GM21576 (cell line): ENCODE data around the gene PLAAT5.
"Not testable (repeated sequence)": the region's sequence is repeated elsewhere in the genome, so short reads cannot be mapped to it uniquely, and the experiment has no call there.

Experiments
- ATAC-seq: cut with Tn5 transposase; IDR thresholded peaks from one replicate; pipeline ENCODE4 v1.9.1; 2021; ENCODE audit warnings: mild to moderate bottlenecking, moderate library complexity; ENCODE audit not compliant: unreplicated experiment

Gene PLAAT5

DNA sequence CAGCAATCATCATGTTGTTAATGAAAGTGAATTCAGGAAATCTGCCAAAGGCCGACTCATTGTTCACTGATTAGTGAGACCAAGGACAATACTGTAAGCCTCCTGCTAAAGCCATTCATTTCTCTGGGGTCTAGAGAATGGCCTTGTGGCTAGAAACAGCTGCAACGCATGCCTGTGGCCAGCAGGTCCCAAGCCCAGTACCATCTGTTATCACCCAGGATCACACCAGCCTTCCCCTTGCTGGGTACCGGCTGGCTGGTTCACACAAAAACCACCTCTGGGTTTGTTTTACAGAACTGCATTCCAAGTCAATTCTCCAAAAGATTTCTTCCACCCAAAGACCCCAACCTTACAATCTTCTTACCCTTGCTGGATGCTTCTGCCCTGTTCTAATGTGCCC, 1.1 kb downstream of the PLAAT5 start:
- ATAC-seq: no peak

DNA sequence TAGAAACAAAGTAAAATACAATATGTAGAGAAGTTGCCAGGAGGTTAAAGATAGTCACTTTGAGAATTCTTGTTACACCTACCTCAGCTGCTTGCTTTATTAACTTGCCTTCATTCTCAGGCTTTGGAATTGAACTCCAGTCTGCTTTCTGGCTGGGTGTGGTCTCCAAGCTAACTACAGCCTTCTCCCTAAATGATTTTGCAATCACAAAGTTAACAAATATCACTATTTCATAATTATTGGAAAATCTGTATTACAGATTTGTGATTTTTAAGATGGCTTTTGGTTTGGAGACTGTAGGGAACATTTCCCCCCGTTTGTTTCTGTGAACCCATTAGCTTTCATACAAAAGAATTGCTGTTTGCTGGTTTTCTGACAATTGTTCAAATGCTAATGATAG, 2.2 kb downstream of the PLAAT5 start:
- no peak for ATAC-seq

DNA sequence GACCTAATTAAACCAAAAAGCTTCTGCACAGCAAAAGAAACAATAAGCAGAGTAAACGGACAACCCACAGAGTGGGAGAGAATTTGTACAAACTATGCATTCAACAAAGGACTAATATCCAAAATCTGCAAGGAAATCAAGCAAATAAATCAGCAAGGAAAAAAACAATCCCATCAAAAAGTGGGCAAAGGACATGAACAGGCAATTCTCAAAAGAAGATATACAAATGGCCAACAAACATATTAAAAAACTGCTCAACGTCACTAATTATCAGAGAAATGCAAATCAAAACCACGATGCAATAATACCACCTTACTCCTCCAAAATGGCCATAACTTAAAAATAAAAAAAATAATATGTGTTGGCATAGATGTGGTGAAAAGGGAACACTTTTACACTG, 5.2 kb downstream of the PLAAT5 start:
- ATAC-seq: no peak

DNA sequence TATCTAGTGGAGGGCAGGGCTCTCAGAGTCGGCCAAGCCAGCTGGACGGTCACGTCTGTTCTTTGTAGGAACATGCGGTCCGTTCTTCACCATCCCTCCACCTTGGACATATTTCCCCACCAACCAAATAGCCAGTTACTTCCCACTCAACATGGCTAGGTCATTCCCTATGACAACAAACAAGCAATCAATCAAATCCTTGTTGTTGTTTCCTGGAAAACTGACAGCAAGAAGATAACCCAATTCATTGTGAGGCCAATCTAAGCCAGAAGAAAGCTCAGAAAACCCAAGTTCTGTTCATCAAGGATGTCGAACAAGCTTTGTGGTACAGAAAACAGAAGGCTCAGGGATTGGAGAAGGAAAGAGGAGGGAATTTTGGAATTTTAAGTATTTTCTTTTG, 10.9 kb downstream of the PLAAT5 start:
- no peak for ATAC-seq

DNA sequence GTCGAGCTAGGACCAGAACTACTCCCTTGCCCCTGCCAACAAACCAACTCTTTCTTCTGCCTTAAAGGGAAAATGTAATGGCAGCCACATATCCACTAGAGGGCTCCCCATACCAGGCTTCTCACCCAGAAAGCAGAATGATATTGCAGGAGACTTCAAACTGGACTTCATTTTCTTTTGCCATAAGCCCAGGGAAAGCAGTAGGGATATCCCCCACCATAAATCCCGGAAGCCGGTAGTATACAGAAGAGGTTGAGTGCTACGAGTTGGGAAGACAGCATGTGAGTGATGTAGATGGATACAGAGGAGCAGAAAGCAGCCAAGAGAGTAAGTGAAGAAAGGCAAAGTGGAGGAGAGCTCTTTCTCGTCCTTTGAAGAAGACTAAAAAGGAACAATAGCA, 12.1 kb downstream of the PLAAT5 start:
- no peak for ATAC-seq

DNA sequence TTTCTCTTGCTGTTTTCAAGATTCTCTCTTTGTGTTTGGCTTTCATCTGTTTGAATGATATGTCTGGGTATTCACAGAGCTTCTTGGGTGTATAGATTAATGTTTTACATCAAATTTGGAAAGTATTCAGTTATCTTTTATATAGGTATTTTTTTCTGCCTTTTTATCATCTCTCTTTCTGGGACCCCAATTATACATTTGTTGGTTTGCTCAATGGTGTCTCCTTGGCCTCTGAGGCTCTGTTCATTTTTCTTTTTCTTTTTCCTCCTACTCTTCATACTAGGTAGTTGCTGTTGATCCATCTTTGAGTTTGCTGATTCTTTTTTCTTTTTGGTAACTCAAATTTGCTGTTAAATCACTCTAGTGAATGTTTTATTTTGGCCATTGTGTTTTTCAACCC, 14.3 kb downstream of the PLAAT5 start:
- no peak for ATAC-seq

DNA sequence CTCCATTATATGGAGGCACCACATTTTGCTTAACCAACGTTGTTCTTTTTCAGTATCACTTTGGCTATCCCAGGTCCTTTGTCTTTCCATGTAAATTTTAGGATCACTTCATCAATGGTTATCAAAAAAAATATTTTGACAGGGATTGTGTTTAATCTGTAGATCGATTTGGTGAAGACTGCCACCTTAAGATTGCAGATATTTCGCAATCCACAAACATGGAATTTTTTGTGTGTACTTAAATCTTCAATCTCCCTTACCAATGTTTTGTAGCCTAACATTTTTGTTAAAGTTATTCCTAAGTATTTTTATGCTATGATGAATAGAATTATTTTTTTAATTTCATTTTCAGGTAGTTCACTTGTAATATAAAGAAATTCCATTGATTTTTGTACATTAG, 18.6 kb downstream of the PLAAT5 start:
- ATAC-seq: no peak

DNA sequence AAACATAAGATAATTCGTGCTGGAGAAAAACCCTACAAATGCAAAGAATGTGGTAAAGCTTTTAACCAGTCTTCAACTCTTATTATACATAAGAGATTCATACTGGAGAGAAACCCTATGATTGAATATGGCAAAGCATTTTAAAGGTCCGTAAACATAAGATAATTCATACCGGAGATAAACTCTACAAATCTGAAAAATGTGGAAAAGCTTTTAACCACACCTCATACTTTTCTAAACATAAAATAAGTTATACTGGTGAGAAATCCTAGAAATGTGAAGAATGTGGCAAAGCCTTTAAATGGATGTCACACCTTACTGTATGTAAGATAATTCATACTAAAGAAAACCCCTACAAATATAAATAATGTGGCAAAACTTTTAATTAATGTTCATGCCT, 20.7 kb downstream of the PLAAT5 start:
- ATAC-seq: no peak

DNA sequence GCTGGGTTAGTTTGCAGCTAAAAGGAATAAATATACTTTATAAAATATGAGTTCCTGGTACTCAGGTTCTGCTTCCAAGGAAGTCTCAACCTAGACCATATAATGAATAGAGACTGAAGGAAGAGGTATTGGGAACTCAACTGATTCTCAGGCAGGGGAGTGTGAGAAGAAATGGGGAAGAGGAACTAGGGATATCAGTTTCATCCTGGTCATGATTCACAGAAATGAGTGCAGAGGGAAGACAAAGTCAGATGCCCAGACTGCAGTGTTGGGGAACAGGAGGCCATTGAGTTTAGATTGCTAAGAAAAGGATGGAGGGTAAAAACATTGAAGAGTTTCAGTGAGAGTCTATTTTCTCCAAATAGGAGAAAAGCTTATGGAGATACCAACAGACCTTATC, 28.8 kb downstream of the PLAAT5 start:
- no peak for ATAC-seq

DNA sequence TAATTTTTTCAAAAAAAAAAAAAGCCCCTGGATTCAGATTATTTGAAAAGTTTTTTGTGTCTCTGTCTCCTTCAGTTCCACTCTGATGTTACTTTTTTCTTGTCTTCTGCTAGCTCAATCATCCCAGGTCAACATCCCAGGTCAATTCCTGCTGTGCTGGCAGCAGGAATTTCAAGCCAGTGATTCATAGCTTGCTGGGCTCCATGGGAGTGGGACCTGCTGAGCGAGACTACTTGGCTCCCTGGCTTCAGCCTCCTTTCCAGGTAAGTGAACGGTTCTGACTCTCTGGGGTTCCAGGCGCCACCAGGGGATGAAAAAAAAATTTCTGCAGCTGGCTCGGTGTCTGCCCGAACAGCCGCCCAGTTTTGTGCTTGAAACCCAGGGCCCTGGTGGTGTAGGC, 31.4 kb downstream of the PLAAT5 start:
- ATAC-seq: no peak

DNA sequence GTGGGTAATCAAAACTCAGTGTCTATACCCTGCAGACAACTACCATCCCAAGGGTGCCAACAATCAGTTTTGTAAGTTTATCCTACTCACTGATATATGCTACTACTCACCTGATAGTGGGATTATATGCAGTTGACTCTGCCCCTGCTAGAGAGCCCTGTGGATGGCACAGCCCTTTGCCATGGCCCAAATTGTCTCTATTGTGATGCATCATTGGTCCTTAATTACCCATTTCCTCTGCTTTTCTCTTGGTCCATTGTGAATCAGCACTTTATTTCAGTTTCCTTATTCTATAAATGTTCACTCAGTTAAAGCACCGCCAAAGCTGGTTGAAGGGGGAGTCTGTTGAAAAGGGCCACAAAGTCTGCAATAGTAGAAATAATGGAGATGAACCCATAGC, 42.3 kb downstream of the PLAAT5 start:
- ATAC-seq: no peak

DNA sequence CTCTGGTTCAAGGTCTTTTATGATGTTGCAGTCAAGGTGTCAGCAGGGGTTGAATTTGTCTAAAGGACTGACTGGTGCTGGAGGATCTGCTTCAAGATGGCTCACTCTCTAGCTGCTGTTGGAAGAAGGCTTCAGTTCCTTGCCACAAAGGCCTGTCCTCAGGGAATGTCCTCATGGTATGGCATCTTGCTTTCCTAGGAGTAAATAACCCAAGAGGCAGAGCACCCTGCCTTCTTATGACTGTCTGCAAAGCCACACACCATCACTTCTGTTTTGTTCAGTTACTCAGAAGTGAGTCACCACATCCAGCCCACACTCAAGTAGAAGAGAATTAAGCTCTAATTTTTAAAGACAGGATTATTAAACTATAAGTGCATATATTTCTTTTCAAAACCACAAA, 45.2 kb downstream of the PLAAT5 start:
- no peak for ATAC-seq

DNA sequence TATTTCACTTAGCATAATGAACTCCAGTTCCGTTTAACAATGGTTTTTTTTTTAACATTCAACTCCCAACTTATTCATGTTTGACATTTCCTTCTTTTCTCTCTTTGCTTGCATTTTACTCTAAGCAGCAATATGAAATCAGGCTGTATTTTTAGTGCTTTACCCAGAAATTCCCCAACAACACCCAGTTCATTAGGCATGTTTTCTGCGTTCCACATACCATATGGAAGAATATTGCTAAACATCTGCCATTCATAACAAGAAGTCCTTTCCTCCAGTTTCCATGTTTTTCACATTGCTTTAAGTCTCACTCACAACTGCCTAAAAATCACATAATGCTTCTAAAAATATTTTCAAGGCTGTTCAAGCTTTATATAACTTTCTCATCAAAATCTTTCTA, 45.8 kb downstream of the PLAAT5 start:
- ATAC-seq: no peak

DNA sequence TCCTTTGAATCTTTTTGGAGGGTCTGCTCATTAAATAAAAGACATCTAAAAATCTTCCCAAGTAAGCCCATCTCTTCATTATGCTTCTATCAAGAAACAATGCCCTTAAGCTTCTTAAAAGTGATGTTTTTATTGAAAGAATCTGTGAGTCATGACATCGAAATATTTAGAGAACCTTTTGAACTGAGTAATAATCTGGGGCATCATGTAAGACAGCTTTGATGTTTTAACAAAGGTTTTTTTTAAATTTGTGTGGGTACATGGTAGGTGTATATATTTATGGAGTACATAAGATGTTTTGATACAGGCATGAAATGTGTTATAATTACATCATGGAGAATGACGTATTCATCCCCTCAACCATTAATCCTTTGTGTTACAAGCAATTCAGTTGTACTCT, 46.8 kb downstream of the PLAAT5 start:
- ATAC-seq: no peak

DNA sequence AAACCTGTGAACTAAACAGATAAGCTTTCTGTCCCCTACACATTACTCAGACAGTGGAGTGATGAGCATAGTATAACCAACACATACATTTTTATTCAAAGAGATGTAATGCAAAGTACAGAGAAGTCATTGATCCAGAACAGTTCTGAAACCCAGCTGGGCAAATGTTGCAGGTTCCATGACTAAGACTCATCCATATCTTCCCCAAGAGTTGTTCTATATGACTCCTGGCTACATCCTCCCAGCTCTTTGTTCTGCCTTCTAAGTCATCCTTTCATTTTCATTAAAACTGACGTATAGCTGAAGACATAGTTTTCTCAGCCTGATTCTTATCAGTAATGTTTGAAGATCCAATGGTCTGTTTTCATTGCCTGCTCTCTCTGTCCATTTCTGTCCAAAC, 47.3 kb downstream of the PLAAT5 start:
- no peak for ATAC-seq

DNA sequence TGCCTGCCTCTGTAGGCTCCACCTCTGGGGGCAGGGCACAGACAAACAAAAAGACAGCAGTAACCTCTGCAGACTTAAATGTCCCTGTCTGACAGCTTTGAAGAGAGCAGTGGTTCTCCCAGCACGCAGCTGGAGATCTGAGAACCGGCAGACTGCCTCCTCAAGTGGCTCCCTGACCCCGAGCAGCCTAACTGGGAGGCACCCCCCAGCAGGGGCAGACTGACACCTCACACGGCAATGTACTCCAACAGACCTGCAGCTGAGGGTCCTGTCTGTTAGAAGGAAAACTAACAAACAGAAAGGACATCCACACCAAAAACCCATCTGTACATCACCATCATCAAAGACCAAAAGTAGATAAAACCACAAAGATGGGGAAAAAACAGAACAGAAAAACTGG, 55.1 kb downstream of the PLAAT5 start:
- not testable (repeated sequence) for ATAC-seq

DNA sequence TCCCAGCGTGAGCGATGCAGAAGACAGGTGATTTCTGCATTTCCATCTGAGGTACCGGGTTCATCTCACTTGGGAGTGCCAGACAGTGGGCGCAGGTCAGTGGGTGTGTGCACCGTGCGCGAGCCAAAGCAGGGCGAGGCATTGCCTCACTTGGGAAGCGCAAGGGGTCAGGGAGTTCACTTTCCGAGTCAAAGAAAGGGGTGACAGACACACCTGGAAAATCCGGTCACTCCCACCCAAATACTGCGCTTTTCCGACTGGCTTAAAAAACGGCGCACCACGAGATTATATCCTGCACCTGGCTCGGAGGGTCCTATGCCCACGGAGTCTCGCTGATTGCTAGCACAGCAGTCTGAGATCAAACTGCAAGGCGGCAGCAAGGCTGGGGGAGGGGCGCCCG, 55.6 kb downstream of the PLAAT5 start:
- ATAC-seq: not testable (repeated sequence)

DNA sequence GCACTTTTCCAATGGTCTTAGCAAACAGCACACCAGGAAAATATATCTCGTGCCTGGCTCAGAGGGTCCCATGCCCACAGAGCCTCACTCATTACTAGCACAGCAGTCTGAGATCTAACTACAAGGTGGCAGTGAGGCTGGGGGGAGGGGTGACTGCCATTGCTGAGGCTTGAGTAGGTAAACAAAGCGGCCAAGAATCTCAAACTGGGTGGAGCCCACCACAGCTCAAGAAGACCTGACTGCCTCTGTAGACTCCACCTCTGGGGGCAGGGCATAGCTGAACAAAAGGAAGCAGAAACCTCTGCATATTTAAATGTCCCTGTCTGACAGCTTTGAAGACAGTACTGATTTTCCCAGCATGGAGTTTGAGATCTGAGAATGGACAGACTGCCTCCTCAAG, 60.2 kb downstream of the PLAAT5 start:
- not testable (repeated sequence) for ATAC-seq

DNA sequence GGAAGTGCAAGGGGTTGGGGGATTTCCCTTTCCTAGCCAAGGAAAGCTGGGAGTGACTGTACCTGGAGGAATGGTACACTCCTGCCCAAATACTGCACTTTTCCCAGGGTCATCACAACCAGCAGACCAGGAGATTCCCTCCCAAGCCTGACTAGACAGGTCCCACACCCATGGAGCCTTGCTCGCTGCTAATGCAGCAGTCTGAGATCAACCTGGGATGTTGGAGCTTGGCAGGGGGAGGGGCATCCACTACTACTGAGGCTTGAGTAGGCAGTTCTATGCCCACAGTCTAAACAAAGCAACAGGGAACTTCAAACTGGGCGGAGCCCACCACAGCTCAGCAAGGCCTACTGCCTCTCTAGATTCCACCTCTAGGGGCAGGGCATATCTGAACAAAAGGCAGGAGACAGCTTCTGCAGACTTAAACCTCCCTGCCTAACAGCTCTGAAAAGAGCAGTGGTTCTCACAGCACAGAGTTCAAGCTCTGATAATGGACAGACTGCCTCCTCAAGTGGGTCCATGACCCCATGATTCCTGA, 62.9 kb downstream of the PLAAT5 start:
- no peak for ATAC-seq

DNA sequence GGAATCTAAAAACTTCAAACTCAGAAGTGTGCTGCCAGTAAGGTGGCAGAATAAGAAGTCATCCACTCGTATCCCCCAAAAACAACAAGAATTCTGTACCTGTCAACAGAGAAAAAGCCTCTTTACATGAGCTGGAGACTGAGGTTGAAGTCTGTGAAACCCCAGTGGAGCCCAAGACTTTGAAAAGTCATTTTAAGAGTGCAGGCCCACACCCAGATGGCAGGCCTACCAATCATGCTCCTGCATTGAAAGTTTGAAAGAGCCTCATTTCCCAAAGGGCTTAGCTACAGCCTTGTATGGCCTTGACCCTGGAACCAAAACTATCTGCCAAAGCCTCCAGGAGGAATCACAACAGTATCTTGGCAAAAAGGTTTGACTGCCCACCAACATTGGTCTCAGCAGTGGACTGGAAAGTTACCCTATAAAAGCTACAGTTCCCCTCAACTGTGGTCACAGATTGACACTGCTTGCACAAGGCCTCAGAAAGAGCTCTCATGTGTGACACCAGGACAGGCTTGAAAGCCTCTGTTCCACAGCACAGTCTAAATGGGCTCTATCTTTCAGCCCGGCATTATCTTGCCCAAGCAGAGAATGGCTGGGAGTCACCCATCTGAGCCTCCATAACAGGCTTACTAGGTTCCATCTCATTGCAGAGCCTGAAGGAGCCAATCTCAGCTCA, 73.7 kb downstream of the PLAAT5 start:
- ATAC-seq: no peak
